ENCODE data around the gene ACTR1A. TPM values are rescaled to one million over a fixed set of nuclear protein-coding genes. Genes with fewer than 3 reads are reported as not detected.

The ACTR1A gene
- total RNA-seq, 2 donors from 2014 or later: 91.6 to 114 TPM

GRCh38 chr10:102504179-102504975 is 1.9 kb upstream of the ACTR1A start:
- peak overlapping the region; percentile 57 for H3K9ac ChIP-seq (ENCODE audit: extremely low read depth, low read length, poor library complexity, severe bottlenecking)
- peaks cover 11% of the 10 kb centered on the region for H3K36me3 Mint-ChIP-seq (ENCODE audit: low read depth)
- H3K36me3 ChIP-seq (ENCODE audit: control insufficient read depth, insufficient read depth, low read length): peaks cover 7% of the 10 kb centered on the region

GRCh38 chr10:102503264-102504178 is 1.0 kb upstream of the ACTR1A start, which contains the start of gene SUFU:
TSS of gene SUFU (plus strand) at chr10:102503972. CDS start at chr10:102504153, 181 bp downstream.
- peak within 1 kb of the TSS; percentile 57 for H3K9ac ChIP-seq (ENCODE audit: extremely low read depth, low read length, poor library complexity, severe bottlenecking)
- H3K4me3 ChIP-seq (ENCODE audit: low read length): peak within 1 kb of the TSS; percentile 99
- H3K4me3 Mint-ChIP-seq: no peak within 1 kb of the TSS
- peaks cover 11% of the 10 kb centered on the region for H3K4me1 ChIP-seq (ENCODE audit: control insufficient read depth, insufficient read depth, low read length)
- H3K9me3 Mint-ChIP-seq: no peaks in the 10 kb centered on the region
- 2 to 8% methylated on average over 10 to 44 of the region's 44 CpGs for WGBS, 2 experiments (ENCODE audit: insufficient coverage in 1 of 2, insufficient read length in 1 of 2)
- H3K27me3 ChIP-seq (ENCODE audit: control insufficient read depth, insufficient read depth, low read length, poor library complexity, severe bottlenecking): no peaks in the 10 kb centered on the region
- peak within 1 kb of the TSS; percentile 94 for H3K27ac ChIP-seq (ENCODE audit: low read depth, low read length)
- H3K27ac Mint-ChIP-seq: peak within 1 kb of the TSS; percentile 91
- no peaks in the 10 kb centered on the region for H3K9me3 ChIP-seq (ENCODE audit: control insufficient read depth, low read length)
- peak; percentile 99 for DNase-seq
- H3K36me3 Mint-ChIP-seq (ENCODE audit: low read depth): peaks cover 8% of the 10 kb centered on the region
- peaks cover 12% of the 10 kb centered on the region for H3K27me3 Mint-ChIP-seq (ENCODE audit: insufficient read depth)
- TF ChIP-seq CTCF (conservative IDR thresholded peaks at IDR 0.05): peak; percentile 93
- peaks cover 10% of the 10 kb centered on the region for H3K36me3 ChIP-seq (ENCODE audit: control insufficient read depth, insufficient read depth, low read length)
- H3K4me1 Mint-ChIP-seq: peaks cover 22% of the 10 kb centered on the region

More at GRCh38 chr10:102504179-102504975, 1.9 kb upstream of the ACTR1A start:
- Mint-ChIP-seq H3K27me3 (ENCODE audit: insufficient read depth) (peaks cover 12% of the 10 kb centered on the region), H3K27ac (peak overlapping the region; percentile 91), H3K9me3 (no peaks in the 10 kb centered on the region), H3K4me1 (peaks cover 25% of the 10 kb centered on the region), H3K4me3 (no peak overlapping the region)
- Histone ChIP-seq H3K27me3 (ENCODE audit: control insufficient read depth, insufficient read depth, low read length, poor library complexity, severe bottlenecking) (no peaks in the 10 kb centered on the region), H3K4me3 (ENCODE audit: low read length) (peak overlapping the region; percentile 92), H3K27ac (ENCODE audit: low read depth, low read length) (peak overlapping the region; percentile 53), H3K4me1 (ENCODE audit: control insufficient read depth, insufficient read depth, low read length) (peaks cover 11% of the 10 kb centered on the region), H3K9me3 (ENCODE audit: control insufficient read depth, low read length) (no peaks in the 10 kb centered on the region)
- TF ChIP-seq CTCF (conservative IDR thresholded peaks at IDR 0.05): no peak
- WGBS, 2 experiments (ENCODE audit: insufficient coverage in 1 of 2, insufficient read length in 1 of 2): 0% methylated on average over 28 to 47 of the region's 47 CpGs
- peak; percentile 88 for DNase-seq

- Histone ChIP-seq H3K9me3 (ENCODE audit: control insufficient read depth, low read length) (no peaks in the 10 kb centered on the region), H3K4me1 (ENCODE audit: control insufficient read depth, insufficient read depth, low read length) (peaks cover 11% of the 10 kb centered on the region), H3K36me3 (ENCODE audit: control insufficient read depth, insufficient read depth, low read length) (peaks cover 10% of the 10 kb centered on the region), H3K27ac (ENCODE audit: low read depth, low read length) (peak overlapping the region; percentile 94), H3K27me3 (ENCODE audit: control insufficient read depth, insufficient read depth, low read length, poor library complexity, severe bottlenecking) (no peaks in the 10 kb centered on the region), H3K9ac (ENCODE audit: extremely low read depth, low read length, poor library complexity, severe bottlenecking) (peak overlapping the region; percentile 82), H3K4me3 (ENCODE audit: low read length) (peak overlapping the region; percentile 99)
- Mint-ChIP-seq H3K27me3 (ENCODE audit: insufficient read depth) (peaks cover 12% of the 10 kb centered on the region), H3K4me1 (peaks cover 16% of the 10 kb centered on the region), H3K9me3 (no peaks in the 10 kb centered on the region), H3K36me3 (ENCODE audit: low read depth) (peaks cover 7% of the 10 kb centered on the region), H3K4me3 (no peak overlapping the region), H3K27ac (no peak overlapping the region)
- TF ChIP-seq CTCF (conservative IDR thresholded peaks at IDR 0.05): no peak
- WGBS, 2 experiments (ENCODE audit: insufficient coverage in 1 of 2, insufficient read length in 1 of 2): 0 to 2% methylated on average over 5 to 19 of the region's 19 CpGs
- DNase-seq: peak; percentile 100
These were observed 529 bp downstream of the ACTR1A start for GRCh38 chr10:102502029-102502336.

All from endodermal cell (in vitro differentiated cells).